ENCODE measurements around the gene SCG3.
A peak's percentile ranks its signal among the peaks of the same experiment; 100 is the strongest.
"Not testable (repeated sequence)": the region's sequence is repeated elsewhere in the genome, so short reads cannot be mapped to it uniquely, and the experiment has no call there.

SCG3 gene

GRCh38 chr15:51681303-51681963 is at the start of gene SCG3:
Gene SCG3 (plus strand): TSS chr15:51681503. CDS start chr15:51681756, 253 bp downstream.
- Histone ChIP-seq H3K27ac (no peak within 1 kb of the TSS), H3K4me2 (no peak within 1 kb of the TSS), H3K9me3 (no peaks in the 10 kb centered on the region), H4K20me1 (no peaks in the 10 kb centered on the region), H3K36me3 (no peaks in the 10 kb centered on the region), H3K4me1 (no peaks in the 10 kb centered on the region), H3K4me3 (no peak within 1 kb of the TSS), H3K27me3 (no peaks in the 10 kb centered on the region), H3K9ac (no peak within 1 kb of the TSS)
- no peak for TF ChIP-seq Cebpa-rat (IDR thresholded peaks at IDR 0.05)

DNA sequence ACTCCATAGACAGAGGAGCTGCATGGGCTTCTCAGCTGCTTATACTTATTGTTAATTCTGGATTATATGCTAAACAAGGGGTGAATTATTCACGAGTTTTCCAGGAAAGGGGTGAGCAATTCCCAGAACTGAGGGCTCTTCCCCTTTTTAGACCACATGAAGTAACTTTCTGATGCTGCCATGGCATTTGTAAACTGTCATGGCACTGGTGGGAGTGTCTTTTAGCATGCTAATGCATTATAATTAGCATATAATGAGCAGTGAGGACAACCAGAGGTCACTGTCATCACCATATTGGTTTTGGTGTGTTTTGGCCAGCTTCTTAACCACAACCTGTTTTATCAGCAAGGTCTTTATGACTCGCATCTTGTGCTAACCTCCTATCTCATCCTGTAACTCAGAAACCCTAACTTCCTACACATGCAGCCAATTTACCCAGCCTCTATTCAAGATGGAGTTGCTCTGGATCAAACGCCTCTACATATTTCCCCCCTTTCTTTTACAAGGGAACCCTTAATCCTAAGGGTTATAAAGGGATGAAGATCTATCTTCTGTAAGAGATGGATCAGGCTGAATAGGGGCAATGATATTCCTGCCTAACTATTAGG is 46.6 kb upstream of the SCG3 start:
- H3K4me2 ChIP-seq = no peak overlapping the region
- H3K27ac ChIP-seq = no peak overlapping the region
- no peaks in the 10 kb centered on the region for H3K4me1 ChIP-seq
- TF ChIP-seq Cebpa-rat (IDR thresholded peaks at IDR 0.05) = no peak
- H3K36me3 ChIP-seq = no peaks in the 10 kb centered on the region
- H3K9me3 ChIP-seq = no peaks in the 10 kb centered on the region
- no peaks in the 10 kb centered on the region for H4K20me1 ChIP-seq
- no peak overlapping the region for H3K4me3 ChIP-seq
- H3K27me3 ChIP-seq = no peaks in the 10 kb centered on the region
- no peak overlapping the region for H3K9ac ChIP-seq

DNA sequence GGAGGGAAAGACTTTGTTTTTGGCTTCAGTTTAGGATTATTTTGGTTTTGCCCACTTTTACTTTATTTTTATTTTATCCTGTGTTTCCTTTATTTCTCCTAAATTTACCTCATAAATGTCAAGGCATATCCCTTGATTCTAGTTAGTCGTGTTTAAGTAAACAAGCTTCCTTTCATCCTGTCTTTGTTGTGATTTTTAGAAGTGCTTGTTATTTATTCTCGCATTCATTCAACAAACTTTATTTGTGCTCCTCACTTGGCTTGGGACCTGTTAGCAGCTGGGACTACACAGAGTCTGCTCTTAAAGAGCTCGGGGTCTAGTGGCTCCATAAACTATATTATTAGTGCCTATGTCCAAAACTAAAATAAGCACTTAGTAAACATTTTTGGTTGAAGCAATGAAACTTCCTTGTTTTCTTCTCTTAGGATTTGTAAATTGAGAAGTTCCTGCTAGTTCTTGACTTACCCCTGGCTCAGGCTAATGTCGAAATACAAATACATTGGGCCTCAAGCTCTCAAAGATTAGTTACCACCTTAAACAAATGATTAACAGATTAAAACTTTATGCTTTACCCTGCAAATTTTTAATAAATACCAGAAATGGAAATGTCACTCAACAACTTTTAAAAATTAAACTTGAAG is 39.7 kb upstream of the SCG3 start:
- Histone ChIP-seq H3K27me3 (no peaks in the 10 kb centered on the region), H3K4me1 (no peaks in the 10 kb centered on the region), H3K4me2 (no peak overlapping the region), H3K9ac (no peak overlapping the region), H3K9me3 (no peaks in the 10 kb centered on the region), H3K36me3 (no peaks in the 10 kb centered on the region), H3K27ac (no peak overlapping the region), H3K4me3 (no peak overlapping the region), H4K20me1 (no peaks in the 10 kb centered on the region)
- TF ChIP-seq Cebpa-rat (IDR thresholded peaks at IDR 0.05) = no peak

DNA sequence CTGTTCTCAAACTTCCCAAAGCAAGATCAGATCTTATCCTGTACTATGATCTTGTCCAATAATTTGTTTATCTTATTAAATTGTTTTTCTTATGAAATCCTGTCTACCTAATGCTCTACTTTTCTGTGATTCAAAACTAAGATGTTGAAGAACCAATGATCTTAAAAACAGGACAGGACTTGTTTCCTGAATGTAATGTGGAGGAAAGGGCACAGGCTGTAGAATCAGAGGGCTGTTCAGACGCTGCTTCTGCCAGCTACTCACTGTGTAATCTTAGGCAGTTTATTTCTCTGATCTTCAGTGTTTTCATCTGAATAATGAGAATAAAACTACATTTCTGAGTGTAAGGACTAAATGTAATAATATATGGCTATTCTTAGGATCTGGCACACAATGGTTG is 38.6 kb upstream of the SCG3 start:
- Histone ChIP-seq H3K27me3 (no peaks in the 10 kb centered on the region), H3K4me2 (no peak overlapping the region), H3K9me3 (no peaks in the 10 kb centered on the region), H3K4me3 (no peak overlapping the region), H3K9ac (no peak overlapping the region), H3K4me1 (peaks cover 10% of the 10 kb centered on the region), H4K20me1 (no peaks in the 10 kb centered on the region), H3K36me3 (no peaks in the 10 kb centered on the region), H3K27ac (no peak overlapping the region)
- TF ChIP-seq Cebpa-rat (IDR thresholded peaks at IDR 0.05) = no peak

GRCh38 chr15:51647128-51647562 is 34.2 kb upstream of the SCG3 start:
- Histone ChIP-seq H3K4me1 (peaks cover 10% of the 10 kb centered on the region), H3K4me3 (no peak overlapping the region), H3K4me2 (peak overlapping the region; percentile 29), H3K9ac (no peak overlapping the region), H3K27me3 (no peaks in the 10 kb centered on the region), H3K27ac (no peak overlapping the region), H4K20me1 (no peaks in the 10 kb centered on the region), H3K9me3 (no peaks in the 10 kb centered on the region), H3K36me3 (no peaks in the 10 kb centered on the region)
- no peak for TF ChIP-seq Cebpa-rat (IDR thresholded peaks at IDR 0.05)

DNA sequence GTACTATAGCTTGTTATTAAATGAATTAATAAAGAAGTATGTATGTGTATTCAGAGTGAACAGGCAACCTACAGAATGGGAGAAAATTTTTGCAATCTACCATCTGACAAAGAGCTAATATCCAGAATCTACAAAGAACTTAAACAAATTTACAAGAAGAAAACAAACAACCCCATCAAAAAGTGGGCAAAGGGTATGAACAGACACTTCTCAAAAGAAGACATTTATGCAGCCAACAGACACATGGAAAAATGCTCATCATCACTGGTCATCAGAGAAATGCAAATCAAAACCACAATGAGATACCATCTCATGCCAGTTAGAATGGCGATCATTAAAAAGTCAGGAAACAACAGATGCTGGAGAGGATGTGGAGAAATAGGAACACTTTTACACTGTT is 33.2 kb upstream of the SCG3 start:
- not testable (repeated sequence) for H3K4me2 ChIP-seq, H3K4me3 ChIP-seq, H3K4me1 ChIP-seq, H4K20me1 ChIP-seq, H3K27ac ChIP-seq, H3K9me3 ChIP-seq, H3K27me3 ChIP-seq, H3K9ac ChIP-seq, H3K36me3 ChIP-seq

DNA sequence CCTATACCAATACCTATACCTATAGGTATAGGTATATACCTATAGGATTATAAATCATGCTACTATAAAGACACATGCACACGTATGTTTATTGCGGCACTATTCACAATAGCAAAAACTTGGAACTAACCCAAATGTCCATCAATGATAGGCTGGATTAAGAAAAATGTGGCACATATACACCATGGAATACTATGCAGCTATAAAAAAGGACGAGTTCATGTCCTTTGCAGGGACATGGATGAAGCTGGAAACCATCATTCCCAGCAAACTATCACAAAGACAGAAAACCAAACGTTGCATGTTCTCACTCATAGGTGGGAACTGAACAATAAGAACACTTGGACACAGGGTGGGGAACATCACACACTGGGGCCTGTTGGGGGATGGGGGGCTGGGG is 32.7 kb upstream of the SCG3 start:
- not testable (repeated sequence) for H3K9ac ChIP-seq, H3K27me3 ChIP-seq, H3K36me3 ChIP-seq, H3K4me1 ChIP-seq, H3K27ac ChIP-seq, H3K9me3 ChIP-seq, H3K4me2 ChIP-seq, H3K4me3 ChIP-seq, H4K20me1 ChIP-seq

GRCh38 chr15:51649659-51650521 is 31.4 kb upstream of the SCG3 start:
- no peaks in the 10 kb centered on the region for H4K20me1 ChIP-seq
- no peaks in the 10 kb centered on the region for H3K27me3 ChIP-seq
- peaks cover 10% of the 10 kb centered on the region for H3K4me1 ChIP-seq
- TF ChIP-seq Cebpa-rat (IDR thresholded peaks at IDR 0.05) = no peak
- no peak overlapping the region for H3K4me3 ChIP-seq
- no peak overlapping the region for H3K4me2 ChIP-seq
- H3K27ac ChIP-seq = no peak overlapping the region
- no peaks in the 10 kb centered on the region for H3K36me3 ChIP-seq
- no peaks in the 10 kb centered on the region for H3K9me3 ChIP-seq
- no peak overlapping the region for H3K9ac ChIP-seq

- H3K27me3 ChIP-seq = no peaks in the 10 kb centered on the region
- TF ChIP-seq Cebpa-rat (IDR thresholded peaks at IDR 0.05) = no peak
- peaks cover 4% of the 10 kb centered on the region for H3K4me1 ChIP-seq
- no peak overlapping the region for H3K27ac ChIP-seq
- no peak overlapping the region for H3K4me2 ChIP-seq
- no peak overlapping the region for H3K9ac ChIP-seq
- no peaks in the 10 kb centered on the region for H3K9me3 ChIP-seq
- no peaks in the 10 kb centered on the region for H3K36me3 ChIP-seq
- no peak overlapping the region for H3K4me3 ChIP-seq
- H4K20me1 ChIP-seq = no peaks in the 10 kb centered on the region
These were observed 29.1 kb upstream of the SCG3 start for GRCh38 chr15:51652084-51652668.

DNA sequence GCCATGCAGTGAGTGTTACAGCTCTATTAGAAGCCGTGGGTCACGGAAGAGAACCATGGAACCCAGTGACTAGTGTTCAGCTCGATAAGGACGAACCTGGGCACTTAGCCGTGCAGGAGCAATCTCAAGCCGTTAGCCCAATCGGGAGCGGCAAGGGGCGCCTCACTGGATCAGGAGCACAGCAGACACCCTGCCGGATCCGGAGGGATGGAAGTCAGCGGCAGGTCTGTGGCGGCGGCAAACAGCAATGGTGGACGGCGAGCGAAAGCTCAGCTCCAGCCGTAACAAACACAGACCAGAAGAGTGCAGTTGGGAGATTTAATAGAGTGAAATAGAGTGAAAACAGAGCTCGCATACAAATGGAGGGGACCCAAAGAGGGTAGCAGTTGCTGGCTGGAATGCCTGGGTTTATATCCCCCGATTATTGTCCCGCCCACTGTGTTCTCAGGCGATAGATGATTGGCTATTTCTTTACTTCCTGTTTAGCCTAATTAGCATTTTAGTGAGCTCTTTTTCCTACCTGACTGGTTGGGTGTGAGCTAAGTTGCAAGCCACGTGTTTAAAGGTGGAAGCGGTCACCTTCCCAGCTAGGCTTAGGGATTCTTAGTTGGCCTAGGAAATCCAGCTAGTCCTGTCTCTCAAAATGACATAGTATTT is 25.8 kb upstream of the SCG3 start:
- H4K20me1 ChIP-seq, H3K27ac ChIP-seq, H3K4me2 ChIP-seq, H3K9me3 ChIP-seq, H3K36me3 ChIP-seq, H3K9ac ChIP-seq, H3K27me3 ChIP-seq, H3K4me3 ChIP-seq, H3K4me1 ChIP-seq: not testable (repeated sequence)

Measured in BLaER1 (cell line).